Measurements from ENCODE around the gene AMIGO3. TPM values are rescaled to one million over a fixed set of nuclear protein-coding genes. Genes with fewer than 3 reads are reported as not detected.

The AMIGO3 gene
- polyA plus RNA-seq, 1 donor (not counting 4 experiments of a cell fraction or from before 2014, with no cell fraction given): 0.03 TPM

- no peaks in the 10 kb centered on the region for H4K20me1 ChIP-seq (ENCODE audit: control insufficient read depth, extremely low read depth, insufficient read depth, low read length)
- H2AFZ ChIP-seq (ENCODE audit: control insufficient read depth, low read length): no peak overlapping the region
- H3K4me1 ChIP-seq (ENCODE audit: control insufficient read depth, extremely low read depth, insufficient read depth, low read length): no peaks in the 10 kb centered on the region
- no peak for TF ChIP-seq CTCF (optimal IDR thresholded peaks at IDR 0.05 in 1 of 3, IDR thresholded peaks at IDR 0.05 in 1 of 3, conservative IDR thresholded peaks at IDR 0.05 in 1 of 3; ENCODE audit: extremely low read depth in 1 of 3, insufficient read depth in 2 of 3, low read length in 3 of 3)
- TF ChIP-seq EZH2 (IDR thresholded peaks at IDR 0.05; ENCODE audit: low read length): no peak
- no peak overlapping the region for H3K4me2 ChIP-seq (ENCODE audit: control insufficient read depth, extremely low read depth, insufficient read depth, low read depth, low read length)
- dilution Hi-C loops (cut with MboI; ENCODE audit: extremely low pct_ligation_motif_present, low sequenced_read_pairs): no loop called here
- H3K27me3 ChIP-seq (ENCODE audit: control insufficient read depth, extremely low read depth, insufficient read depth, low read length): no peaks in the 10 kb centered on the region
- H3K9me1 ChIP-seq (ENCODE audit: control insufficient read depth, extremely low read depth, insufficient read depth, low read length): no peaks in the 10 kb centered on the region
- FAIRE-seq: no peak
- H3K4me3 ChIP-seq (ENCODE audit: control insufficient read depth in 2 of 3, extremely low read depth in 1 of 3, insufficient read depth in 2 of 3, low read depth in 1 of 3, low read length in 3 of 3): no peak overlapping the region
- H3K9ac ChIP-seq (ENCODE audit: control insufficient read depth, extremely low read depth, insufficient read depth, low read length): no peak overlapping the region
- peaks cover 36% of the 10 kb centered on the region for H3K79me2 ChIP-seq (ENCODE audit: control insufficient read depth, insufficient read depth, low read length)
- no peaks in the 10 kb centered on the region for H3K36me3 ChIP-seq (ENCODE audit: control insufficient read depth in 2 of 2, extremely low read depth in 1 of 2, insufficient read depth in 2 of 2, low read length in 2 of 2)
- no peaks in the 10 kb centered on the region for H3K9me3 ChIP-seq (ENCODE audit: control insufficient read depth, low read depth, low read length)
- no peak overlapping the region for H3K27ac ChIP-seq (ENCODE audit: control insufficient read depth, insufficient read depth, low read length)
- no peak for DNase-seq (ENCODE audit: low read depth, low spot score)
Observed at GRCh38 chr3:49761661-49762060, 42.2 kb upstream of the AMIGO3 start.

- no peak overlapping the region for H3K27ac ChIP-seq (ENCODE audit: control insufficient read depth, insufficient read depth, low read length)
- H3K9me3 ChIP-seq (ENCODE audit: control insufficient read depth, low read depth, low read length): no peaks in the 10 kb centered on the region
- no peaks in the 10 kb centered on the region for H3K4me1 ChIP-seq (ENCODE audit: control insufficient read depth, extremely low read depth, insufficient read depth, low read length)
- no peaks in the 10 kb centered on the region for H3K36me3 ChIP-seq (ENCODE audit: control insufficient read depth in 2 of 2, extremely low read depth in 1 of 2, insufficient read depth in 2 of 2, low read length in 2 of 2)
- H4K20me1 ChIP-seq (ENCODE audit: control insufficient read depth, extremely low read depth, insufficient read depth, low read length): no peaks in the 10 kb centered on the region
- dilution Hi-C loops (cut with MboI; ENCODE audit: extremely low pct_ligation_motif_present, low sequenced_read_pairs): no loop called here
- H3K79me2 ChIP-seq (ENCODE audit: control insufficient read depth, insufficient read depth, low read length): peaks cover 34% of the 10 kb centered on the region
- FAIRE-seq (no peak), DNase-seq (ENCODE audit: low read depth, low spot score) (no peak)
- H3K9ac ChIP-seq (ENCODE audit: control insufficient read depth, extremely low read depth, insufficient read depth, low read length): no peak overlapping the region
- H3K4me2 ChIP-seq (ENCODE audit: control insufficient read depth, extremely low read depth, insufficient read depth, low read depth, low read length): no peak overlapping the region
- H3K9me1 ChIP-seq (ENCODE audit: control insufficient read depth, extremely low read depth, insufficient read depth, low read length): no peaks in the 10 kb centered on the region
- H3K4me3 ChIP-seq (ENCODE audit: control insufficient read depth in 2 of 3, extremely low read depth in 1 of 3, insufficient read depth in 2 of 3, low read depth in 1 of 3, low read length in 3 of 3): no peak overlapping the region
- TF ChIP-seq CTCF (optimal IDR thresholded peaks at IDR 0.05 in 1 of 3, IDR thresholded peaks at IDR 0.05 in 1 of 3, conservative IDR thresholded peaks at IDR 0.05 in 1 of 3; ENCODE audit: extremely low read depth in 1 of 3, insufficient read depth in 2 of 3, low read length in 3 of 3) (no peak), EZH2 (IDR thresholded peaks at IDR 0.05; ENCODE audit: low read length) (no peak)
- H3K27me3 ChIP-seq (ENCODE audit: control insufficient read depth, extremely low read depth, insufficient read depth, low read length): no peaks in the 10 kb centered on the region
- no peak overlapping the region for H2AFZ ChIP-seq (ENCODE audit: control insufficient read depth, low read length)
Observed at GRCh38 chr3:49759226-49759625, 39.7 kb upstream of the AMIGO3 start.
